ENCODE data around the gene BRD3. TPM values are rescaled to one million over a fixed set of nuclear protein-coding genes. Genes with fewer than 3 reads are reported as not detected.

Gene BRD3
- total RNA-seq, 1 experiment from 2014 or later = 63.1 TPM

- no peak for TF ChIP-seq CTCF (conservative IDR thresholded peaks at IDR 0.05)
- Histone ChIP-seq H2AK5ac (ENCODE audit: insufficient read length, low read length) (no peak overlapping the region), H3K4me2 (ENCODE audit: insufficient read depth, insufficient read length, low read length) (no peak overlapping the region), H3T11ph (ENCODE audit: low read length) (no peak overlapping the region), H4K20me1 (ENCODE audit: control insufficient read depth, insufficient read depth, insufficient read length) (no peaks in the 10 kb centered on the region), H4K91ac (ENCODE audit: insufficient read length, low read depth, low read length) (no peak overlapping the region), H2BK5ac (ENCODE audit: insufficient read length, low read length) (no peak overlapping the region), H2BK15ac (ENCODE audit: low read depth, low read length) (no peak overlapping the region), H3K18ac (ENCODE audit: insufficient read length, low read depth, low read length) (no peak overlapping the region), H3K27me3 (ENCODE audit: insufficient read depth, low read length) (no peaks in the 10 kb centered on the region), H3K79me1 (ENCODE audit: insufficient read depth, low read depth, low read length, poor library complexity, severe bottlenecking) (no peaks in the 10 kb centered on the region), H3K9ac (ENCODE audit: extremely low read depth, insufficient read length, low read length) (no peak overlapping the region), H2BK120ac (ENCODE audit: low read depth, low read length, poor library complexity, severe bottlenecking) (no peak overlapping the region), H3K27ac (ENCODE audit: insufficient read length, low read depth, low read length) (no peak overlapping the region), H2BK20ac (ENCODE audit: low read depth, low read length, poor library complexity, severe bottlenecking) (no peak overlapping the region), H3K23ac (ENCODE audit: insufficient read length, low read depth, low read length) (no peak overlapping the region), H2AFZ (ENCODE audit: low read length) (no peak overlapping the region), H3K4ac (ENCODE audit: low read depth, low read length) (no peak overlapping the region), H4K8ac (replicated peaks; ENCODE audit: insufficient read length, low read depth, low read length) (no peak overlapping the region), H2BK12ac (ENCODE audit: insufficient read length, low read depth, low read length) (no peak overlapping the region), H3K79me2 (ENCODE audit: insufficient read depth, low read length) (no peaks in the 10 kb centered on the region), H3K56ac (ENCODE audit: insufficient read length, low read depth, low read length) (no peak overlapping the region), H3K9me3 (ENCODE audit: control insufficient read depth, low read depth, low read length) (no peaks in the 10 kb centered on the region), H3K14ac (ENCODE audit: insufficient read depth, low read length) (no peak overlapping the region), H4K5ac (ENCODE audit: insufficient read length, low read depth, low read length) (no peak overlapping the region), H3K4me1 (ENCODE audit: insufficient read depth, low read length) (no peaks in the 10 kb centered on the region), H3K23me2 (ENCODE audit: insufficient read length, low read depth, low read length, poor library complexity, severe bottlenecking) (no peaks in the 10 kb centered on the region)
- Mint-ChIP-seq H3K27ac (no peak overlapping the region), H3K9me3 (peaks cover 0 to 5% of the 10 kb centered on the region in 2 experiments; a peak in 1 of 5 replicates), H3K4me3 (no peak overlapping the region), H3K4me1 (no peaks in the 10 kb centered on the region), H3K27me3 (ENCODE audit: low read depth) (peaks cover 2% of the 10 kb centered on the region; the same call in 1 of the 2 replicates), H3K36me3 (ENCODE audit: insufficient read depth in 1 of 3, low read depth in 3 of 3) (no peaks in the 10 kb centered on the region)
- no peak for DNase-seq
- WGBS (ENCODE audit: extremely low coverage, insufficient read length, low lambda C conversion rate) = no CpG with 5 or more reads among the region's 6 CpGs
Measured at GRCh38 chr9:134112561-134112960, 44.7 kb upstream of the BRD3 start.

All from H9 (cell line).